Endodermal cell (in vitro differentiated cells): ENCODE data around the gene NACC2. TPM values are rescaled to one million over a fixed set of nuclear protein-coding genes. Genes with fewer than 3 reads are reported as not detected.

Experiments
- DNase-seq: peaks from one replicate; pipeline ENCODE4 v3.0.0-alpha.2; 2017
- H3K27ac ChIP-seq: 2 replicates; pipeline ENCODE4 v1.5.1; 2013; ENCODE audit warnings: mild to moderate bottlenecking, low read depth, low read length, moderate library complexity
- H3K27me3 ChIP-seq: 2 replicates; pipeline ENCODE4 v1.6.1; 2013; ENCODE audit warnings: mild to moderate bottlenecking, low read length, moderate library complexity; ENCODE audit not compliant: insufficient read depth, control insufficient read depth, poor library complexity, severe bottlenecking
- H3K36me3 ChIP-seq: 2 replicates; pipeline ENCODE4 v1.7.0; 2013; ENCODE audit warnings: mild to moderate bottlenecking, low read length, moderate library complexity; ENCODE audit not compliant: control insufficient read depth, insufficient read depth
- H3K4me1 ChIP-seq: one replicate; pipeline ENCODE4 v1.7.0; 2013; ENCODE audit warnings: low read length; ENCODE audit not compliant: control insufficient read depth, insufficient read depth
- H3K4me3 ChIP-seq: 2 replicates; pipeline ENCODE4 v1.5.1; 2013; ENCODE audit warnings: mild to moderate bottlenecking, low read length, moderate library complexity
- H3K9ac ChIP-seq: 2 replicates; pipeline ENCODE4 v1.6.1; 2013; ENCODE audit warnings: mild to moderate bottlenecking, low read length, moderate library complexity; ENCODE audit not compliant: poor library complexity, severe bottlenecking; ENCODE audit errors: extremely low read depth
- H3K9me3 ChIP-seq: 2 replicates; pipeline ENCODE4 v1.6.1; 2013; ENCODE audit warnings: mild to moderate bottlenecking, low read length, moderate library complexity; ENCODE audit not compliant: control insufficient read depth
- H3K27ac Mint-ChIP-seq: 2 replicates; pipeline ENCODE4 v1.8.0; 2020; ENCODE audit warnings: mixed read lengths
- H3K27me3 Mint-ChIP-seq: 2 replicates; pipeline ENCODE4 v1.8.0; 2021; ENCODE audit warnings: mild to moderate bottlenecking, mixed read lengths; ENCODE audit not compliant: insufficient read depth
- H3K36me3 Mint-ChIP-seq: 2 replicates; pipeline ENCODE4 v1.8.0; 2020; ENCODE audit warnings: low read depth, mixed read lengths
- H3K4me1 Mint-ChIP-seq: 2 replicates; pipeline ENCODE4 v1.8.0; 2020; ENCODE audit warnings: mixed read lengths
- H3K4me3 Mint-ChIP-seq: 2 replicates; pipeline ENCODE4 v1.8.0; 2020; ENCODE audit warnings: mild to moderate bottlenecking, moderate library complexity, mixed read lengths
- H3K9me3 Mint-ChIP-seq: 2 replicates; pipeline ENCODE4 v1.8.0; 2020; ENCODE audit warnings: mild to moderate bottlenecking, mixed read lengths
- CTCF ChIP-seq: fragments of 200-600 bp; sonication (generic); conservative IDR thresholded peaks from 2 replicates; pipeline ENCODE4 v1.5.0; 2021; ENCODE audit warnings: antibody characterized with exemption, mild to moderate bottlenecking
- WGBS, 2 experiments: methylation state at CpG; one replicate each; pipeline versions ENCODE4 v1.1.5 to v1.1.7; 2013; ENCODE audit warnings: missing lambda C conversion rate in 2 of 2, mixed read lengths in 1 of 2; ENCODE audit not compliant: insufficient coverage in 1 of 2, insufficient read length in 1 of 2; 5-methylcytosine and 5-hydroxymethylcytosine counted together
- total RNA-seq, 2 donors: library from RNA; stranded (reverse); fragmentation: NEBNext Ultra II Directional in 1 of 2; extraction: Animal tissue kit (Norgen Biotek cat#: 25700) in 1 of 2; gene quantifications; 2 replicates in 1 of 2; 3 replicates in 1 of 2; pipeline ENCODE4 v1.2.1, GENCODE V29; 2021

The NACC2 gene
- total RNA-seq, 2 donors from 2014 or later: 12.4 to 16.7 TPM

GRCh38 chr9:135995816-135996215 is 99.3 kb downstream of the NACC2 start:
- H3K9ac ChIP-seq: no peak overlapping the region

GRCh38 chr9:135994501-135995192 is 100.4 kb downstream of the NACC2 start:
- Mint-ChIP-seq H3K27ac (no peak overlapping the region), H3K36me3 (no peaks in the 10 kb centered on the region), H3K27me3 (no peaks in the 10 kb centered on the region), H3K4me3 (no peak overlapping the region), H3K9me3 (no peaks in the 10 kb centered on the region), H3K4me1 (peaks cover 7% of the 10 kb centered on the region)
- H3K9ac ChIP-seq: no peak overlapping the region
- no peaks in the 10 kb centered on the region for H3K27me3 ChIP-seq
- H3K27ac ChIP-seq: peak overlapping the region; percentile 36
- DNase-seq: no peak
- peaks cover 5% of the 10 kb centered on the region for H3K4me1 ChIP-seq
- H3K9me3 ChIP-seq: no peaks in the 10 kb centered on the region
- H3K36me3 ChIP-seq: no peaks in the 10 kb centered on the region
- H3K4me3 ChIP-seq: no peak overlapping the region
- 91 to 95% methylated on average over 6 to 19 of the region's 20 CpGs for WGBS, 2 experiments
- TF ChIP-seq CTCF: no peak

More at GRCh38 chr9:135995816-135996215, 99.3 kb downstream of the NACC2 start:
- Histone ChIP-seq H3K9me3 (no peaks in the 10 kb centered on the region), H3K36me3 (no peaks in the 10 kb centered on the region), H3K27ac (no peak overlapping the region), H3K4me1 (peaks cover 5% of the 10 kb centered on the region), H3K4me3 (no peak overlapping the region), H3K27me3 (no peaks in the 10 kb centered on the region)
- no peak overlapping the region for H3K4me3 Mint-ChIP-seq
- H3K4me1 Mint-ChIP-seq: peaks cover 7% of the 10 kb centered on the region
- 92 to 93% methylated on average over 21 of the region's 21 CpGs for WGBS, 2 experiments
- H3K9me3 Mint-ChIP-seq: no peaks in the 10 kb centered on the region
- H3K27ac Mint-ChIP-seq: no peak overlapping the region
- H3K36me3 Mint-ChIP-seq: no peaks in the 10 kb centered on the region
- no peak for DNase-seq
- TF ChIP-seq CTCF: no peak
- no peaks in the 10 kb centered on the region for H3K27me3 Mint-ChIP-seq

- Mint-ChIP-seq H3K9me3 (no peaks in the 10 kb centered on the region), H3K27me3 (no peaks in the 10 kb centered on the region), H3K27ac (no peak overlapping the region), H3K36me3 (no peaks in the 10 kb centered on the region), H3K4me3 (no peak overlapping the region), H3K4me1 (peaks cover 7% of the 10 kb centered on the region)
- Histone ChIP-seq H3K27me3 (no peaks in the 10 kb centered on the region), H3K27ac (no peak overlapping the region), H3K9me3 (no peaks in the 10 kb centered on the region), H3K4me3 (no peak overlapping the region), H3K4me1 (peaks cover 5% of the 10 kb centered on the region), H3K9ac (no peak overlapping the region), H3K36me3 (no peaks in the 10 kb centered on the region)
- no peak for TF ChIP-seq CTCF
- no peak for DNase-seq
- 64 to 82% methylated on average over 10 to 27 of the region's 27 CpGs for WGBS, 2 experiments
Observed at GRCh38 chr9:135993765-135994500, 101.2 kb downstream of the NACC2 start.
